Loucy (cell line): ENCODE results near the gene LPP.

Experiments
- CTCF ChIP-seq: fragments of 200-600 bp; sonication (generic); conservative IDR thresholded peaks from 2 replicates; pipeline ENCODE4 v1.5.1; 2014; ENCODE audit warnings: mild to moderate bottlenecking, antibody characterized with exemption, low read length
- EZH2phosphoT487 ChIP-seq: fragments of 200-600 bp; IDR thresholded peaks from 2 replicates; pipeline ENCODE4 v1.6.1; 2018; ENCODE audit warnings: antibody characterized with exemption, mild to moderate bottlenecking, moderate library complexity, borderline replicate concordance

- TF ChIP-seq CTCF (no peak), EZH2phosphoT487 (no peak)
These were observed 1.0 kb downstream of the LPP start for GRCh38 chr3:188154809-188155574.
